ENCODE results near the gene HECA.
A peak's percentile ranks its signal among the peaks of the same experiment; 100 is the strongest.
"Not testable (repeated sequence)": the region's sequence is repeated elsewhere in the genome, so short reads cannot be mapped to it uniquely, and the experiment has no call there.

The HECA gene

DNA sequence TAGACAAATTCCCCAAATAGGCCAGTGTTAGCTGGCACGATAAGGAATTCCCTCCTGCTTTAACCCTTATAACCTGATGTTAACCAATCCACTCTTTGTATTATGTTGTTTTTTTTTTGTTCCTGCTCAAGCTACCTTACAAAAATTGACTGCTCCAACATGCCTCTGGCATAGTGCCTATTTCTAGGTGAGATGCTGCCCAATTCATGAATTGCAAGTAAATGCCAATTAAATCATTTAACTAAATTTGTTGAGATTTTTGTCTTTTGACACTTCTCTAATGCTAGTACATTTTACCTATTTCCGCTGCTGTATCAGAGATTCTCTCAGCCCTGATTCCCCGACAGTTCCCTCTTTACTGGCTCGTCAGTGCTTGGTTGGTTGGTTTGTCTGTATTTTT is 66.5 kb downstream of the HECA start:
- no peak for DNase-seq (ENCODE audit: low read depth in 1 of 2, low spot score in 1 of 2)

DNA sequence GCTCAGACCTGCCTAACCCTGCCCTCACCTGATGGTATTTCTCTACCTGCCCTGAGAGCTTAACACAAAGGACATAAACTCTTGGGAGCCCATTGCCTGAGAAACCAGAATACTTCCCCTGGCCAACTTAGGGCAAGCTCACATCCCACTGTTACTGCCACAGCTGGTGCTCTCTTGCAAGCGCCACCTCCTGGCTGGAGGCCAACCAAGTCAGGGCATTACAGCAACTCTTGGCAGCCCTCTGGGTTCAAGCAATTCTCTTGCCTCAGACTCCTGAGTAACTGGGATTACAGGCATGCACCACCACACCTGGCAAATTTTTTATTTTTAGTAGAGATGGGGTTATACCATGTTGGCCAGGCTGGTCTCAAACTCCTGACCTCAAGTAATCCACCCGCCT is 70.1 kb downstream of the HECA start:
- DNase-seq (ENCODE audit: low read depth in 1 of 2, low spot score in 1 of 2): no peak

DNA sequence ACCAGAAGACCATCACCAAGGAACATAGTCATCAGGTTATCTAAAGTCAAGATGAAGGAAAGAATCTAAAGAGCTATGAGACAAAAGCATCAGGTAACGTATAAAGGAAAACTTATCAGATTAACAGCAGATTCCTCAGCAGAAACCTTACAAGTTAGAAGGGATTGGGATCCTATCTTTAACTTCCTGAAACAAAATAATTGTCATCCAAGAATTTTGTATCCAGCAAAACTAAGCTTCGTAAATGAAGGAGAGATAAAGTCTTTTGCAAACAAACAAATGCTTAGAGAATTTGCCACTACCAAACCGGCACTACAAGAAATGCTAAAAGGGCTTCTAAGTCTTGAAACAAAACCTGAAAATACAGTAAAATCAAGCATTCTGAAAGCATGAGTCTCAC is 71.0 kb downstream of the HECA start:
- DNase-seq (ENCODE audit: low read depth in 1 of 2, low spot score in 1 of 2): no peak

DNA sequence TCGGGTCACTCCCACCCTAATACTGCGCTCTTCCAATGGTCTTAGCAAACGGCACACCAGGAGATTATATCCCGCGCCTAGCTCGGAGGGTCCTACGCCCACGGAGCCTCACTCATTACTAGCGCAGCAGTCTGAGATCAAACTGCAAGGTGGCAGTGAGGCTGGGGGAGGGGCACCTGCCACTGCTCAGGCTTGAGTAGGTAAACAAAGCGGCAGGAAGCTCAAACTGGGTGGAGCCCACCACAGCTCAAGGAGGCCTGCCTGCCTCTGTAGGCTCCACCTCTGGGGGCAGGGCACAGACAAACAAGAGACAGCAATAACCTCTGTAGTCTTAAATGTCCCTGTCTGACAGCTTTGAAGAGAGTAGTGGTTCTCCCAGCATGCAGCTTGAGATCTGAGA is 75.9 kb downstream of the HECA start:
- DNase-seq (ENCODE audit: low read depth in 1 of 2, low spot score in 1 of 2): not testable (repeated sequence)

DNA sequence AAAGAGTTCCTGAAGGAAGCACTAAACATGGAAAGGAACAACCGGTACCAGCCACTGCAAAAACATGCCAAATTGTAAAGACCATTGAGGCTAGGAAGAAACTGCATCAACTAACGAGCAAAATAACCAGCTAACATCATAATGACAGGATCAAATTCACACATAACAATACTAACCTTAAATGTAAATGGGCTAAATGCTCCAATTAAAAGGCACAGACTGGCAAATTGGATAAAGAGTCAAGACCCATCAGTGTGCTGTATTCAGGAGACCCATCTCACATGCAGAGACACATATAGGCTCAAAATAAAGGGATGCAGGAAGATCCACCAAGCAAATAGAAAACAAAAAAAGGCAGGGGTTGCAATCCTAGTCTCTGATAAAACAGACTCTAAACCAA is 77.6 kb downstream of the HECA start:
- not testable (repeated sequence) for DNase-seq (ENCODE audit: low read depth in 1 of 2, low spot score in 1 of 2)

DNA sequence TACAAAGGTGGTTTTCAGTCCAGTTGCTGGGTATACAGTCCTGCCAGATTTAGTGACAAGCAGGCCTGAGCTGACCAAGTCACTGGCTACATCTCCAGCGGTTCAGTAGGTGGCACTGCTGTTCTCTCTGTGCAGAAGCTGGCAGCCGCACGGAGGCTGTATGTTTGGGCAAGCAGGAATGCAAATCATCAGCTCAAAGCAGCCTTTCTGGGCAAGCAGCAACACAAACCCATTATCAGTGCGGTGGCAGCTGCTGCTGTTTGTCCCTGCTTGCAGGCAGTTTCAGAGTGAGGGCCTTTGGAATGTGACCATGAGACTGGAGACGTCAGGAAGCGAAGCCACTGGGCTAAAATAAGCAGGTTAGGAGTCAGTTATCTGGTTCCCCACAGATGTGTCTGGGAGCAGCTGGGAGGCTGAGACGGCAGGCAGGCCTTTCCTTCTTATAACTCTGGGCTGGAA is 84.4 kb downstream of the HECA start:
- DNase-seq (ENCODE audit: low read depth in 1 of 2, low spot score in 1 of 2): peak; percentile 38 to 73

DNA sequence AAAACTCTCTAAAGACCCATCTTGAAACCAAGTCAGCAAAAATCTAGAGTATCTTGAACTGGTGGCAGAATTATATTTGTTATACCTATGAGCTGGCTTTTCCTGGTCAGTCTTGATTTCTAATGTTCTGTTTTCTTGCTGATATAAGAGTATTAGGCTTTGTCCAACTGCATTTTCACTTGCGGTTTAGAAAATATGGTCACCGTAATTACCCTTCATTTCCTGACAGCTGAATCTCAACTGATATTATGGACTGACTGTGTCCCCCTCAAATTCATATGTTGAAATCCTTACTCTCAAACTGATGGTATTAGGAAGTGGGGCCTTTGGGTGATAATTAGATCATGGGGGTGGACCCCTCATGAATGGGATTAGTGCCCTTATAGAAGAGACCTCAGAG is 84.9 kb downstream of the HECA start:
- DNase-seq (ENCODE audit: low read depth in 1 of 2, low spot score in 1 of 2): no peak

DNA sequence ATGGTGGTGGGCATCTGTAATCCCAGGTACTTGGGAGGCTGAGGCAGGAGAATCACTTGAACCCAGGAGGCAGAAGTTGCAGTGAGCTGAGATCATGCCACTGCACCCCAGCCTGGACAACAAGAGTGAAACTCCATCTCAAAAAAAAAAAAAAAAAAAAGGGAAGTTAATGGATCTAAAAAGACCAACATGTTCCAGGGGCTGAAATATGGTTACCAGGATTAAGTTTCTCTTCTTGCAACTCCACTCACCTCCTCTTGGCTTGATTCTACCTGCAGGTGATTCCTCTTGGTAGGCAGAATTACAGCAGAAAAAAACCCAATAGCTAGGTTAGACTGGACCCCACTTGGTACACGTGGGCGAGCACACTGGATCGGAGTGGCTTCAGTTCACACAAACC is 93.5 kb downstream of the HECA start:
- not testable (repeated sequence) for DNase-seq (ENCODE audit: low read depth in 1 of 2, low spot score in 1 of 2)

Measured in activated CD4-positive, alpha-beta T cell treated with anti-CD3 and anti-CD28 coated beads, Interleukin-2, amount 50 U/mL, for 24 hours (primary cell).